Neutrophil (primary cell): Measurements from ENCODE around the gene GTF2E1.

Source experiments
- H3K27ac ChIP-seq: fragments of 200-600 bp; sonication (generic); 2 replicates; pipeline ENCODE4 v1.5.1; 2016; ENCODE audit warnings: mild to moderate bottlenecking, moderate library complexity
- H3K27me3 ChIP-seq: fragments of 200-600 bp; sonication (generic); 2 replicates; pipeline ENCODE4 v1.6.0; 2016; ENCODE audit warnings: mild to moderate bottlenecking
- H3K36me3 ChIP-seq: fragments of 200-600 bp; sonication (generic); 2 replicates; pipeline ENCODE4 v1.5.1; 2017
- H3K4me1 ChIP-seq, 2 experiments: fragments of 200-600 bp in 1 of 2; sonication (generic) in 1 of 2; 1 replicate in 1 of 2; 2 replicates in 1 of 2; pipeline versions ENCODE4 v1.5.1 to v1.6.1; 2013 to 2016; ENCODE audit warnings: low read depth in 1 of 2, low read length in 1 of 2, mild to moderate bottlenecking in 1 of 2, moderate library complexity in 1 of 2; ENCODE audit not compliant: control insufficient read depth in 1 of 2, insufficient read depth in 1 of 2
- H3K4me3 ChIP-seq, 2 experiments: fragments of 200-600 bp in 1 of 2; sonication (generic) in 1 of 2; 1 replicate in 1 of 2; 2 replicates in 1 of 2; pipeline ENCODE4 v1.5.1; 2013 to 2016; ENCODE audit warnings: low read depth in 1 of 2, low read length in 1 of 2, mild to moderate bottlenecking in 1 of 2, moderate library complexity in 1 of 2
- H3K9me3 ChIP-seq: fragments of 200-600 bp; sonication (generic); 2 replicates; pipeline ENCODE4 v1.5.1; 2016
- TF ChIP-seq, protein P1 (sequence below): fragments of 200-600 bp; sonication (generic); IDR thresholded peaks from 2 replicates; pipeline ENCODE4 v1.5.1; 2016; ENCODE audit warnings: antibody characterized with exemption

GTF2E1 gene

DNA sequence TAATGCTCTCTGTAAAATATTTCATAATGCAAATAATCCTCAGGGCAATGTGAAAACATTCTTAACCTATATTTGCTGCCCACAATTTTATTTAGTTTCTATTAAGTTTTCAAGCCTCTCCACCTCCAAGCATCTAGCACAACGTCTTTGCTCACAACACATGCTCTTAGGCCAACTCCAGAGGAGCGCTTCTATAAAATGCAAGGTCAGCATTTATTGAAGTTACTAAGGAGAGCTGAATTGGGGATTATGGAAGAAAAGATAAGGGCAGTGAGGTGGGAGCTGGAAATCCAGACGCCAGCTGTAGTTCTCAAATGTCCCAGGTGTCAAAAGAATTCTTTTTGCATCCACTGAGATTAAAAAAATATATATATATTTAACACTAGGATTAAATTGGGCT lies 1.2 kb upstream of the GTF2E1 start:
- TF ChIP-seq, protein P1, sequence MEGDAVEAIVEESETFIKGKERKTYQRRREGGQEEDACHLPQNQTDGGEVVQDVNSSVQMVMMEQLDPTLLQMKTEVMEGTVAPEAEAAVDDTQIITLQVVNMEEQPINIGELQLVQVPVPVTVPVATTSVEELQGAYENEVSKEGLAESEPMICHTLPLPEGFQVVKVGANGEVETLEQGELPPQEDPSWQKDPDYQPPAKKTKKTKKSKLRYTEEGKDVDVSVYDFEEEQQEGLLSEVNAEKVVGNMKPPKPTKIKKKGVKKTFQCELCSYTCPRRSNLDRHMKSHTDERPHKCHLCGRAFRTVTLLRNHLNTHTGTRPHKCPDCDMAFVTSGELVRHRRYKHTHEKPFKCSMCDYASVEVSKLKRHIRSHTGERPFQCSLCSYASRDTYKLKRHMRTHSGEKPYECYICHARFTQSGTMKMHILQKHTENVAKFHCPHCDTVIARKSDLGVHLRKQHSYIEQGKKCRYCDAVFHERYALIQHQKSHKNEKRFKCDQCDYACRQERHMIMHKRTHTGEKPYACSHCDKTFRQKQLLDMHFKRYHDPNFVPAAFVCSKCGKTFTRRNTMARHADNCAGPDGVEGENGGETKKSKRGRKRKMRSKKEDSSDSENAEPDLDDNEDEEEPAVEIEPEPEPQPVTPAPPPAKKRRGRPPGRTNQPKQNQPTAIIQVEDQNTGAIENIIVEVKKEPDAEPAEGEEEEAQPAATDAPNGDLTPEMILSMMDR = no peak
- Histone ChIP-seq H3K4me3 (peak overlapping the region; percentile 91 to 94), H3K36me3 (no peaks in the 10 kb centered on the region), H3K4me1 (peaks cover 18 to 23% of the 10 kb centered on the region in 2 experiments), H3K9me3 (no peaks in the 10 kb centered on the region), H3K27me3 (no peaks in the 10 kb centered on the region), H3K27ac (no peak overlapping the region)

DNA sequence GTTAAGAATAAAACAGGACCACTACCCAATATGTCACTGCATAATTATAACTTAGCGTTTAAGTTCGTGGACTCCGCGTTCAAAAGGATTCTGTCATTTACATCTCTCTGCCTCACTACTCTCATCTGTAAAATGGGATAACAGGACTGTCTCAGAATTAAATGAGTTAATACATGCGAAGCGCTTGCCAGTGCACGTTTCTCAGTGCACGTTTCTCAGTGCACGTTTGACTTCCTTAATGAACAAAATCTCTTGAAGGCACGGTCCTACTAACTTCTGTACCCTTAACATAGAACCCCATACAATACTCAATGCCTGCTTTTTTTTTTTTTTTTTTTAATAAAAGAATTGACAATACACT lies 727 bp upstream of the GTF2E1 start:
- Histone ChIP-seq H3K27me3 (no peaks in the 10 kb centered on the region), H3K9me3 (no peaks in the 10 kb centered on the region), H3K4me1 (peaks cover 18 to 23% of the 10 kb centered on the region in 2 experiments), H3K4me3 (peak overlapping the region; percentile 91 to 94), H3K27ac (peak overlapping the region; percentile 93), H3K36me3 (no peaks in the 10 kb centered on the region)
- TF ChIP-seq, protein P1 = no peak

DNA sequence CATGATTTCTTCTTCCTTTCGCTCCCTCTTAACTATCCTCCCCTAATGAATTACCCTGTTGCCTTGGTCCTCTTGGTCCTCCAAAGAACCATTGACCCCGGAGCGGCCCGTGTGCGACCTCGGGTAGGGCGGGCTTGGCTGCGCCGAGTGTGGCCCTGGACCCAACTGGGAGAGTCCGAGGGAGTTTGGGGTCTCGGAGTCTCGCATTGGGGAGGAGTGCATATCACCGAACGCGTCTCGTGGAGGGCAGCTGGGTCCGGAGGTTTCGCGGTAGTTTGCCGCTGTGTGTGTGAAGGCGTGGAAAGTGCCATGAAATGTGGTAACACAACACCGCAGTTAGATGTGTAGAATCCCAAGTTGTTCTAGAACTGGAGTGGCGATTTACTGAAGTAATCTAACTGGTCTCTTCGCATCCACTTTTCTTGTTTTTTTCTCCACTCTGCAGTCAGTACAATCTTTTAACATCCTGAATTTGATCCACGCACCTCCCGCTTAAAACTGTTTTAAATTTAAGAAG lies 363 bp downstream of the GTF2E1 start:
- Histone ChIP-seq H3K36me3 (no peaks in the 10 kb centered on the region), H3K27me3 (no peaks in the 10 kb centered on the region), H3K4me3 (peak overlapping the region; percentile 91 to 94), H3K27ac (peak overlapping the region; percentile 93), H3K4me1 (peaks cover 18 to 23% of the 10 kb centered on the region in 2 experiments), H3K9me3 (no peaks in the 10 kb centered on the region)
- TF ChIP-seq, protein P1 = no peak

DNA sequence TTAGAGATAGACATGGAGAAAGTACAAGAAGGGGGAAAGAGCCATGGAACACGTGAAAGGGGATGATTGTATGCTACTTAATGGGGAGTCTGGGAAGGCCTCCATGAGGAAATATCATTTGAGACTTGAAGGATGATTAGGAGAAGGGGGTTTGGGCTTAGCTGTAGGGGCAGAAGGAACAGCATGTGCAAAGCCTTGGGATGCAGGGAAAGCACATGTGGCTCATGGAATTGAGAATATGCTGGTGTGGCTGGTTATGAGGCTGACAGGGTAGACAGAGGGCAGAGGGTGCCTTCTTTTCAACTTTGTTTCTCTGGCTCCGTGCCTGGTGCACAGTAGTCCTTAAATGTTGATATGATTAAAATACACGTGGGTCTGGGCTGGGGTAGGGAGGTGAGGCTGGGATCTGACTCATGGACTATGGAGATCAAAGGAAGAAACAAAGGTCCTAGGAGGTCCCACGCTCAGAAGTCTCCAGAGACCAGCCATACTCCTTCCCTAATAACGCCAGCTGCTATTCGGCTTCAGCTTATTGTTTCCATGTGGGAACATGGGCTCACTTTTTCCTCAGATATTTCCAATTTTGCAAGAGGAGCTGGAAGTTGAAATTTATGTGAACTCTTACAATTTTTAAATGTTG lies 1.1 kb downstream of the GTF2E1 start:
- H3K9me3 ChIP-seq = no peaks in the 10 kb centered on the region
- no peaks in the 10 kb centered on the region for H3K36me3 ChIP-seq
- TF ChIP-seq, protein P1 = no peak
- peak overlapping the region; percentile 91 to 94 for H3K4me3 ChIP-seq
- peak overlapping the region; percentile 93 for H3K27ac ChIP-seq
- peaks cover 18 to 23% of the 10 kb centered on the region in 2 experiments for H3K4me1 ChIP-seq
- no peaks in the 10 kb centered on the region for H3K27me3 ChIP-seq

DNA sequence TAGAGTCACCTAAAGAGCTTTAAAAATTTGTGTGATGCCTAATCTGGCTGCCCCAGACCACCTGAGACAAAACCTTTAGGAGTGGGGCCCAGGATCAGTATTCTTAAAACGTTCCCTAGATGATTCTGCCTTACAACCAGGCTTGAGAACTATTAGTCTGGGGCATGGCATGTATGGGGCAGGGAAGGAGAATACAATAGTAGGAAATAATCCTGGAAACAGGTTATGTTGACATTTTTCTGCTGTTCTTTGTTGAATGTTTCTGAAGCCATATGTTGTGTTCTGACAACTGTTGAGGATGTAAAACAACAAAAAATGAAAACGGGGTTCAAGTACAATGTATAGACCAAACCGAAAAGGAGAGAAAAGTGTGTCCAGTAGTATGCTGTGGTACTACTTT lies 2.9 kb downstream of the GTF2E1 start:
- TF ChIP-seq, protein P1 = no peak
- H3K27ac ChIP-seq = no peak overlapping the region
- H3K27me3 ChIP-seq = no peaks in the 10 kb centered on the region
- H3K36me3 ChIP-seq = peaks cover 1% of the 10 kb centered on the region
- H3K9me3 ChIP-seq = no peaks in the 10 kb centered on the region
- peaks cover 18 to 23% of the 10 kb centered on the region in 2 experiments for H3K4me1 ChIP-seq
- H3K4me3 ChIP-seq = no peak overlapping the region
